ENCODE data around the gene NADK. TPM values are rescaled to one million over a fixed set of nuclear protein-coding genes. Genes with fewer than 3 reads are reported as not detected.

Gene NADK
- total and polyA plus RNA-seq, 2 of the 13 experiments (the other 11 are each of a cell fraction or from before 2014, with no cell fraction given) = 56.6 to 60.1 TPM

GRCh38 chr1:1777950-1778662, at the start of gene NADK (continued):
- TF ChIP-seq, protein P1, sequence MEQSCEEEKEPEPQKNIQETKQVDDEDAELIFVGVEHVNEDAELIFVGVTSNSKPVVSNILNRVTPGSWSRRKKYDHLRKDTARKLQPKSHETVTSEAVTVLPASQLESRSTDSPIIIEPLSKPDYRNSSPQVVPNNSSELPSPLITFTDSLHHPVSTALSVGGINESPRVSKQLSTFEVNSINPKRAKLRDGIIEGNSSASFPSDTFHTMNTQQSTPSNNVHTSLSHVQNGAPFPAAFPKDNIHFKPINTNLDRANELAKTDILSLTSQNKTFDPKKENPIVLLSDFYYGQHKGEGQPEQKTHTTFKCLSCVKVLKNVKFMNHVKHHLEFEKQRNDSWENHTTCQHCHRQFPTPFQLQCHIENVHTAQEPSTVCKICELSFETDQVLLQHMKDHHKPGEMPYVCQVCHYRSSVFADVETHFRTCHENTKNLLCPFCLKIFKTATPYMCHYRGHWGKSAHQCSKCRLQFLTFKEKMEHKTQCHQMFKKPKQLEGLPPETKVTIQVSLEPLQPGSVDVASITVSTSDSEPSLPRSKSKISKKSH (CRISPR knock-in tag; IDR thresholded peaks at IDR 0.05; ENCODE audit: borderline replicate concordance) = 0 out of 2 replicates have a peak, but pooled peaks have one; percentile 56
- TF ChIP-seq MXI1 (IDR thresholded peaks at IDR 0.05; ENCODE audit: borderline replicate concordance, low read depth, low read length) (peak; percentile 32; the same call in 1 of the 3 replicates), ZNF225 (CRISPR knock-in tag; IDR thresholded peaks at IDR 0.05) (0 out of 2 replicates have a peak, but pooled peaks have one; percentile 21), ZNF484 (CRISPR knock-in tag; IDR thresholded peaks at IDR 0.05; ENCODE audit: borderline replicate concordance, low read depth) (0 out of 2 replicates have a peak, but pooled peaks have one; percentile 62), ZZZ3 (CRISPR knock-in tag; IDR thresholded peaks at IDR 0.05; ENCODE audit: borderline replicate concordance) (peak; percentile 27; the same call in 1 of the 2 replicates), ZNF782 (CRISPR knock-in tag; IDR thresholded peaks at IDR 0.05; ENCODE audit: borderline replicate concordance) (0 out of 2 replicates have a peak, but pooled peaks have one; percentile 35), IKZF4 (CRISPR knock-in tag; IDR thresholded peaks at IDR 0.05; ENCODE audit: borderline replicate concordance, low read depth, not compliant biosample characterization) (peak; percentile 30), ZNF562 (CRISPR knock-in tag; IDR thresholded peaks at IDR 0.05; ENCODE audit: borderline replicate concordance) (no peak), ARHGAP35 (CRISPR knock-in tag; IDR thresholded peaks at IDR 0.05; ENCODE audit: borderline replicate concordance) (peak; percentile 53; the same call in 1 of the 2 replicates), ZNF430 (CRISPR knock-in tag; IDR thresholded peaks at IDR 0.05) (0 out of 2 replicates have a peak, but pooled peaks have one; percentile 26), NR2C2 (CRISPR knock-in tag; IDR thresholded peaks at IDR 0.05; ENCODE audit: borderline replicate concordance) (0 out of 2 replicates have a peak, but pooled peaks have one; percentile 16), MIER2 (CRISPR knock-in tag; IDR thresholded peaks at IDR 0.05) (no peak), SKIL (CRISPR knock-in tag; IDR thresholded peaks at IDR 0.05; ENCODE audit: borderline replicate concordance) (no peak), ZNF790 (CRISPR knock-in tag; IDR thresholded peaks at IDR 0.05; ENCODE audit: borderline replicate concordance) (peak; percentile 76; the same call in 1 of the 2 replicates), POLR2A (IDR thresholded peaks at IDR 0.05; ENCODE audit: insufficient read depth in 1 of 2, low read depth in 2 of 2, low read length in 2 of 2) (peak in 1 of 2 experiments; percentile 1; a peak in 1 of 4 replicates), TAF1 (CRISPR knock-in tag; IDR thresholded peaks at IDR 0.05) (peak; percentile 31), ZNF670 (CRISPR knock-in tag; IDR thresholded peaks at IDR 0.05; ENCODE audit: borderline replicate concordance) (peak; percentile 6; the same call in 1 of the 2 replicates)
- TF ChIP-seq, protein P2, sequence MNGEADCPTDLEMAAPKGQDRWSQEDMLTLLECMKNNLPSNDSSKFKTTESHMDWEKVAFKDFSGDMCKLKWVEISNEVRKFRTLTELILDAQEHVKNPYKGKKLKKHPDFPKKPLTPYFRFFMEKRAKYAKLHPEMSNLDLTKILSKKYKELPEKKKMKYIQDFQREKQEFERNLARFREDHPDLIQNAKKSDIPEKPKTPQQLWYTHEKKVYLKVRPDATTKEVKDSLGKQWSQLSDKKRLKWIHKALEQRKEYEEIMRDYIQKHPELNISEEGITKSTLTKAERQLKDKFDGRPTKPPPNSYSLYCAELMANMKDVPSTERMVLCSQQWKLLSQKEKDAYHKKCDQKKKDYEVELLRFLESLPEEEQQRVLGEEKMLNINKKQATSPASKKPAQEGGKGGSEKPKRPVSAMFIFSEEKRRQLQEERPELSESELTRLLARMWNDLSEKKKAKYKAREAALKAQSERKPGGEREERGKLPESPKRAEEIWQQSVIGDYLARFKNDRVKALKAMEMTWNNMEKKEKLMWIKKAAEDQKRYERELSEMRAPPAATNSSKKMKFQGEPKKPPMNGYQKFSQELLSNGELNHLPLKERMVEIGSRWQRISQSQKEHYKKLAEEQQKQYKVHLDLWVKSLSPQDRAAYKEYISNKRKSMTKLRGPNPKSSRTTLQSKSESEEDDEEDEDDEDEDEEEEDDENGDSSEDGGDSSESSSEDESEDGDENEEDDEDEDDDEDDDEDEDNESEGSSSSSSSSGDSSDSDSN (CRISPR knock-in tag; IDR thresholded peaks at IDR 0.05) = peak; percentile 87
- TF ChIP-seq, protein P3, sequence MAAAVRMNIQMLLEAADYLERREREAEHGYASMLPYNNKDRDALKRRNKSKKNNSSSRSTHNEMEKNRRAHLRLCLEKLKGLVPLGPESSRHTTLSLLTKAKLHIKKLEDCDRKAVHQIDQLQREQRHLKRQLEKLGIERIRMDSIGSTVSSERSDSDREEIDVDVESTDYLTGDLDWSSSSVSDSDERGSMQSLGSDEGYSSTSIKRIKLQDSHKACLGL (CRISPR knock-in tag; IDR thresholded peaks at IDR 0.05) = peak; percentile 79; the same call in 1 of the 2 replicates
- TF ChIP-seq, protein P4, sequence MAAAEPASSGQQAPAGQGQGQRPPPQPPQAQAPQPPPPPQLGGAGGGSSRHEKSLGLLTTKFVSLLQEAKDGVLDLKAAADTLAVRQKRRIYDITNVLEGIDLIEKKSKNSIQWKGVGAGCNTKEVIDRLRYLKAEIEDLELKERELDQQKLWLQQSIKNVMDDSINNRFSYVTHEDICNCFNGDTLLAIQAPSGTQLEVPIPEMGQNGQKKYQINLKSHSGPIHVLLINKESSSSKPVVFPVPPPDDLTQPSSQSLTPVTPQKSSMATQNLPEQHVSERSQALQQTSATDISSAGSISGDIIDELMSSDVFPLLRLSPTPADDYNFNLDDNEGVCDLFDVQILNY (CRISPR knock-in tag; conservative IDR thresholded peaks at IDR 0.05) = 0 out of 2 replicates have a peak, but pooled peaks have one; percentile 22

Measured in HepG2 (cell line).